ENCODE results near the gene FAM229A. TPM values are rescaled to one million over a fixed set of nuclear protein-coding genes. Genes with fewer than 3 reads are reported as not detected.
A peak's percentile ranks its signal among the peaks of the same experiment; 100 is the strongest.

FAM229A gene
- total RNA-seq, 5 donors from 2014 or later (not counting 1 experiment from before 2014, with no cell fraction given): 27.0 to 43.0 (median 32.0) TPM

DNA sequence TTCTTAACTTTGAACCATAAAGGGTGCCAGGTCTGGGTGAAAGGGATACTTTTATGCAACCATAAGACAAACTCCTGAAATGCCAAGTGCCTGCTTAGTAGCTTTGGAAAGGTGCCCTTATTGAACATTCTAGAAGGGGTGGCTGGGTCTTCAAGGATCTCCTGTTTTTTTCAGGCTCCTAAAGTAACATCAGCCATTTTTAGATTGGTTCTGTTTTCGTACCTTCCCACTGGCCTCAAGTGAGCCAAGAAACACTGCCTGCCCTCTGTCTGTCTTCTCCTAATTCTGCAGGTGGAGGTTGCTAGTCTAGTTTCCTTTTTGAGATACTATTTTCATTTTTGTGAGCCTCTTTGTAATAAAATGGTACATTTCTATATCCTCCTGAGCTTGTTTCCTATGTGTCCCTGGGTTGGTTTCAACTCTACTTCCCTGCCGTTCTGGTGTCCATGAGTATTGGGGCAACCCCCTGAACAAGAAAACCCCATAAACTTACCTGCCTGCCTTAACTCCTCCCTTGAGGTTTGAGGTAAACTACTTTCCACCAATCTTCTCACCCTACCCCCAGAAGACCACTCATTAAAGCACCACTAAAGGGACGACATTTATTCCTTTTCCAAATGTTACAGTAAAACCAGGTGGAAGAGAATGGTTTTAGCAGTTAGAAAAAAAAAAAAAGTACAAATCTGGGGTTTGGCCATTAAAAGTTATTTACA, 28.9 kb downstream of the FAM229A start:
- CTCF ChIA-PET: interaction anchor here (0.6 to 1.1 kb wide), 4 partner anchors 11 to 95 kb away, joined by 3 to 6 read pairs (median 3); no protein-coding TSS in a partner anchor

GRCh38 chr1:32332290-32333079, 29.8 kb downstream of the FAM229A start:
- POLR2A ChIA-PET: no interaction called here
- no peak overlapping the region for H3K4me3 Mint-ChIP-seq

More for the DNA sequence above, 28.9 kb downstream of the FAM229A start:
- Histone ChIP-seq H3K36me3 (ENCODE audit: control insufficient read depth in 2 of 2, extremely low read depth in 1 of 2, insufficient read depth in 1 of 2, low read length in 1 of 2) (peaks cover 11 to 45% of the 10 kb centered on the region in 2 donors), H3K4me1 (ENCODE audit: control insufficient read depth in 1 of 2, extremely low read depth in 1 of 2, insufficient read depth in 2 of 2, low read length in 2 of 2) (peaks cover 16 to 36% of the 10 kb centered on the region in 2 experiments), H3K27ac (ENCODE audit: low read length) (peak overlapping the region; percentile 8), H3K27me3 (replicated peaks in 1 of 2; ENCODE audit: control insufficient read depth in 2 of 2, extremely low read depth in 1 of 2, insufficient read depth in 2 of 2, low read length in 1 of 2) (peaks cover 0 to 2% of the 10 kb centered on the region in 2 experiments), H3K9me3 (no peaks in the 10 kb centered on the region), H3K4me3 (ENCODE audit: control insufficient read depth in 1 of 2, extremely low read depth in 1 of 2, low read length in 1 of 2) (no peak overlapping the region)
- H3K4me3 Mint-ChIP-seq: peak overlapping the region; percentile 42 to 89 (median 53)
- DNase-seq (no peak), ATAC-seq (replicated peaks in 1 of 4) (no peak)
- H3K36me3 Mint-ChIP-seq: peaks cover 33% of the 10 kb centered on the region
- POLR2A ChIA-PET: interaction anchor here (0.5 to 0.6 kb wide), 2 partner anchors 17 to 1016 kb away, joined by 3 to 6 read pairs; no protein-coding TSS in a partner anchor
- no peaks in the 10 kb centered on the region for H3K27me3 Mint-ChIP-seq
- no CpG with 5 or more reads among the region's 3 CpGs for WGBS (ENCODE audit: insufficient coverage)
- H3K4me1 Mint-ChIP-seq: peaks cover 36 to 43% (median 38%) of the 10 kb centered on the region in 3 donors
- no peaks in the 10 kb centered on the region for H3K9me3 Mint-ChIP-seq
- H3K27ac Mint-ChIP-seq: peak overlapping the region; percentile 71 to 91

GRCh38 chr1:32331549-32331948, 30.7 kb downstream of the FAM229A start:
- ChIA-PET POLR2A (no interaction called here), CTCF (no interaction called here)
- Mint-ChIP-seq H3K4me1 (peaks cover 22 to 28% (median 23%) of the 10 kb centered on the region in 3 donors), H3K27ac (peak overlapping the region in 1 of 2 donors; percentile 46), H3K36me3 (peaks cover 40% of the 10 kb centered on the region), H3K27me3 (no peaks in the 10 kb centered on the region), H3K4me3 (no peak overlapping the region), H3K9me3 (no peaks in the 10 kb centered on the region)
- no peak overlapping the region for H3K4me3 ChIP-seq (ENCODE audit: control insufficient read depth in 1 of 2, extremely low read depth in 1 of 2, low read length in 1 of 2)
- peaks cover 16 to 62% of the 10 kb centered on the region in 2 donors for H3K36me3 ChIP-seq (ENCODE audit: control insufficient read depth in 2 of 2, extremely low read depth in 1 of 2, insufficient read depth in 1 of 2, low read length in 1 of 2)
- peaks cover 8 to 18% of the 10 kb centered on the region in 2 experiments for H3K4me1 ChIP-seq (ENCODE audit: control insufficient read depth in 1 of 2, extremely low read depth in 1 of 2, insufficient read depth in 2 of 2, low read length in 2 of 2)
- no peak for DNase-seq
- no peaks in the 10 kb centered on the region for H3K9me3 ChIP-seq
- 96% methylated on average over 12 of the region's 12 CpGs for WGBS (ENCODE audit: insufficient coverage)
- H3K27me3 ChIP-seq (replicated peaks in 1 of 2; ENCODE audit: control insufficient read depth in 2 of 2, extremely low read depth in 1 of 2, insufficient read depth in 2 of 2, low read length in 1 of 2): no peaks in the 10 kb centered on the region
- ATAC-seq (replicated peaks in 1 of 4): no peak
- H3K27ac ChIP-seq (ENCODE audit: low read length): no peak overlapping the region

More at GRCh38 chr1:32332290-32333079, 29.8 kb downstream of the FAM229A start:
- Mint-ChIP-seq H3K27ac (peak overlapping the region; percentile 57 to 73), H3K9me3 (no peaks in the 10 kb centered on the region), H3K27me3 (no peaks in the 10 kb centered on the region), H3K4me1 (peaks cover 31 to 37% (median 31%) of the 10 kb centered on the region in 3 donors), H3K36me3 (peaks cover 37% of the 10 kb centered on the region)
- DNase-seq (no peak), ATAC-seq (replicated peaks in 1 of 4) (no peak)
- Histone ChIP-seq H3K4me1 (ENCODE audit: control insufficient read depth in 1 of 2, extremely low read depth in 1 of 2, insufficient read depth in 2 of 2, low read length in 2 of 2) (peaks cover 14 to 28% of the 10 kb centered on the region in 2 experiments), H3K27me3 (replicated peaks in 1 of 2; ENCODE audit: control insufficient read depth in 2 of 2, extremely low read depth in 1 of 2, insufficient read depth in 2 of 2, low read length in 1 of 2) (no peaks in the 10 kb centered on the region), H3K4me3 (ENCODE audit: control insufficient read depth in 1 of 2, extremely low read depth in 1 of 2, low read length in 1 of 2) (no peak overlapping the region), H3K36me3 (ENCODE audit: control insufficient read depth in 2 of 2, extremely low read depth in 1 of 2, insufficient read depth in 1 of 2, low read length in 1 of 2) (peaks cover 16 to 54% of the 10 kb centered on the region in 2 donors), H3K9me3 (no peaks in the 10 kb centered on the region), H3K27ac (ENCODE audit: low read length) (no peak overlapping the region)
- CTCF ChIA-PET: interaction anchor here in 1 of 2 donors (0.8 to 1.1 kb wide), 2 partner anchors 10 to 83 kb away, joined by 3 to 6 read pairs; no protein-coding TSS in a partner anchor
- 89% methylated on average over 3 of the region's 3 CpGs for WGBS (ENCODE audit: insufficient coverage)

GRCh38 chr1:32330558-32331151, 31.6 kb downstream of the FAM229A start:
- no peak overlapping the region for H3K4me3 Mint-ChIP-seq
- POLR2A ChIA-PET: interaction anchor here in 1 of 2 donors (0.6 to 0.8 kb wide), 3 partner anchors 9 to 49 kb away, joined by 3 to 4 read pairs (median 3); no protein-coding TSS in a partner anchor
- H3K4me1 Mint-ChIP-seq: peaks cover 22 to 28% (median 23%) of the 10 kb centered on the region in 3 donors
- ATAC-seq (replicated peaks in 1 of 4) (no peak), DNase-seq (no peak)
- Histone ChIP-seq H3K9me3 (no peaks in the 10 kb centered on the region), H3K27me3 (replicated peaks in 1 of 2; ENCODE audit: control insufficient read depth in 2 of 2, extremely low read depth in 1 of 2, insufficient read depth in 2 of 2, low read length in 1 of 2) (no peaks in the 10 kb centered on the region), H3K4me3 (ENCODE audit: control insufficient read depth in 1 of 2, extremely low read depth in 1 of 2, low read length in 1 of 2) (no peak overlapping the region), H3K4me1 (ENCODE audit: control insufficient read depth in 1 of 2, extremely low read depth in 1 of 2, insufficient read depth in 2 of 2, low read length in 2 of 2) (peaks cover 5 to 13% of the 10 kb centered on the region in 2 experiments), H3K36me3 (ENCODE audit: control insufficient read depth in 2 of 2, extremely low read depth in 1 of 2, insufficient read depth in 1 of 2, low read length in 1 of 2) (peaks cover 20 to 65% of the 10 kb centered on the region in 2 donors), H3K27ac (ENCODE audit: low read length) (no peak overlapping the region)
- H3K36me3 Mint-ChIP-seq: peaks cover 43% of the 10 kb centered on the region
- H3K27ac Mint-ChIP-seq: no peak overlapping the region
- H3K9me3 Mint-ChIP-seq: no peaks in the 10 kb centered on the region
- no peaks in the 10 kb centered on the region for H3K27me3 Mint-ChIP-seq
- WGBS (ENCODE audit: insufficient coverage): 99% methylated on average over 8 of the region's 12 CpGs
- CTCF ChIA-PET: interaction anchor here in 1 of 2 donors (0.5 kb wide), 1 partner anchor 13 kb away, joined by 4 read pairs; no protein-coding TSS in a partner anchor

DNA sequence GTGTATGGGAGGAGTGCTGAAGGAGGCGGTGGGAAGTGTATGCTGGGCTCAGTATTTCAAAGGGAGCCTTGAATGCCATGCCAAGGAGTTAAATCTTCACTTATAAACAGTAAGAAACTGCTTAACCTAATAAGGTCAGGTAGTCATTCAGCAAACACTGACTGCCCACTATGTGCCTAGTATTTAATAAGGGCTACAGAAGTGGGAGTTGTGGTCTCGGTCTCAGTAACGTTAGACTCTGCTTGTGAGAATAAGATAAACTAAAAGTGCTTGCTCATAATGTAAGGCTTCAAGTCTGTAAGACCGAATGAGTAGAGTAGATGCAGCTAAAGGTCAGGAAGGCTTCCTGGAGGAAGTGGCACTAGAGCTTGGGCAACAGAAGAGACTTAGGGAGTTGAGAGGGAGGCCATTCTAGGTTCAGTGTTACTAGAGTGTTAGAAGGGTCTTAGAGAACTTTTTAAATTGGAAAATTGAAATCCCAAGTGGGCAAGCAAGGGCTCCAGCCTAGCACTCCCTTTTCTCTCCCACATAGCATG, 32.3 kb downstream of the FAM229A start:
- DNase-seq: no peak
- Mint-ChIP-seq H3K27me3 (no peaks in the 10 kb centered on the region), H3K27ac (peak overlapping the region; percentile 72 to 82), H3K4me1 (peaks cover 24 to 34% (median 28%) of the 10 kb centered on the region in 3 donors), H3K36me3 (peaks cover 49% of the 10 kb centered on the region), H3K4me3 (no peak overlapping the region), H3K9me3 (no peaks in the 10 kb centered on the region)
- no peak overlapping the region for H3K4me3 ChIP-seq (ENCODE audit: control insufficient read depth in 1 of 2, extremely low read depth in 1 of 2, low read length in 1 of 2)
- H3K27ac ChIP-seq (ENCODE audit: low read length): no peak overlapping the region
- CTCF ChIA-PET: no interaction called here
- H3K27me3 ChIP-seq (replicated peaks in 1 of 2; ENCODE audit: control insufficient read depth in 2 of 2, extremely low read depth in 1 of 2, insufficient read depth in 2 of 2, low read length in 1 of 2): no peaks in the 10 kb centered on the region
- H3K36me3 ChIP-seq (ENCODE audit: control insufficient read depth in 2 of 2, extremely low read depth in 1 of 2, insufficient read depth in 1 of 2, low read length in 1 of 2): peaks cover 20 to 69% of the 10 kb centered on the region in 2 donors
- ATAC-seq (replicated peaks in 1 of 4): no peak
- WGBS (ENCODE audit: insufficient coverage): 66% methylated on average over 3 of the region's 4 CpGs
- POLR2A ChIA-PET: no interaction called here
- peaks cover 5 to 12% of the 10 kb centered on the region in 2 experiments for H3K4me1 ChIP-seq (ENCODE audit: control insufficient read depth in 1 of 2, extremely low read depth in 1 of 2, insufficient read depth in 2 of 2, low read length in 2 of 2)
- H3K9me3 ChIP-seq: no peaks in the 10 kb centered on the region

Data from T-cell (primary cell).